MM.1S (cell line): ENCODE results near the gene PPIB.

Experiments
- DNase-seq: peaks from one replicate; pipeline ENCODE4 v3.0.0-alpha.2; 2015
- H2AFZ ChIP-seq: fragments of 300-600 bp; sonication (generic); 2 replicates; pipeline ENCODE4 v1.6.0; 2016; ENCODE audit warnings: antibody characterized with exemption, low read length
- H3F3A ChIP-seq: fragments of 300-600 bp; sonication (generic); 2 replicates; pipeline ENCODE4 v1.6.1; 2016; ENCODE audit warnings: mild to moderate bottlenecking, antibody characterized with exemption, low read length, moderate library complexity, mixed read lengths; ENCODE audit not compliant: insufficient read depth
- H3K27ac ChIP-seq: fragments of 300-600 bp; sonication (generic); 2 replicates; pipeline ENCODE4 v1.5.1; 2016; ENCODE audit warnings: mild to moderate bottlenecking, low read length
- H3K27me3 ChIP-seq: fragments of 300-600 bp; sonication (generic); replicated peaks from 2 replicates; pipeline ENCODE4 v1.6.0; 2016; ENCODE audit warnings: low read length; ENCODE audit not compliant: insufficient read depth
- H3K36me3 ChIP-seq: fragments of 300-600 bp; sonication (generic); replicated peaks from 2 replicates; pipeline ENCODE4 v1.6.1; 2016; ENCODE audit warnings: mild to moderate bottlenecking, low read length, mixed read lengths; ENCODE audit not compliant: insufficient read depth
- H3K4me1 ChIP-seq: fragments of 300-600 bp; sonication (generic); 2 replicates; pipeline ENCODE4 v1.6.1; 2016; ENCODE audit warnings: low read length, mixed read lengths
- H3K4me2 ChIP-seq: fragments of 300-600 bp; sonication (generic); 2 replicates; pipeline ENCODE4 v1.6.0; 2016; ENCODE audit warnings: low read depth, low read length
- H3K4me3 ChIP-seq: fragments of 300-600 bp; sonication (generic); 2 replicates; pipeline ENCODE4 v1.5.1; 2016; ENCODE audit warnings: low read length, mixed read lengths
- H3K79me2 ChIP-seq: fragments of 300-600 bp; sonication (generic); 2 replicates; pipeline ENCODE4 v1.6.1; 2016; ENCODE audit warnings: mixed run types, low read length, mixed read lengths
- H3K9ac ChIP-seq: fragments of 300-600 bp; sonication (generic); 2 replicates; pipeline ENCODE4 v1.6.1; 2016; ENCODE audit warnings: low read length, mixed read lengths
- H3K9me2 ChIP-seq: fragments of 300-600 bp; sonication (generic); replicated peaks from 2 replicates; pipeline ENCODE4 v1.6.1; 2016; ENCODE audit warnings: mild to moderate bottlenecking, low read length, mixed read lengths; ENCODE audit not compliant: insufficient read depth
- H3K9me3 ChIP-seq: fragments of 300-600 bp; sonication (generic); replicated peaks from 2 replicates; pipeline ENCODE4 v1.6.1; 2016; ENCODE audit warnings: mild to moderate bottlenecking, low read length, mixed read lengths; ENCODE audit not compliant: insufficient read depth
- H4K20me1 ChIP-seq: fragments of 300-600 bp; sonication (generic); 2 replicates; pipeline ENCODE4 v1.6.1; 2016; ENCODE audit warnings: mild to moderate bottlenecking, low read length, moderate library complexity, mixed read lengths; ENCODE audit not compliant: insufficient read depth
- EZH2 ChIP-seq: fragments of 300-600 bp; sonication (generic); optimal IDR thresholded peaks from 2 replicates; pipeline ENCODE3; 2017; ENCODE audit warnings: low read depth, mild to moderate bottlenecking, antibody characterized with exemption, low read length, mixed read lengths
- EZH2phosphoT487 ChIP-seq: fragments of 300-600 bp; sonication (generic); IDR thresholded peaks from 2 replicates; pipeline ENCODE4 v1.6.1; 2018; ENCODE audit warnings: antibody characterized with exemption, low read length
- TF ChIP-seq, protein P1 (sequence below): fragments of 300-600 bp; sonication (generic); IDR thresholded peaks from 2 replicates; pipeline ENCODE4 v1.5.1; 2016; ENCODE audit warnings: antibody characterized with exemption, low read length, mixed read lengths

The PPIB gene

DNA sequence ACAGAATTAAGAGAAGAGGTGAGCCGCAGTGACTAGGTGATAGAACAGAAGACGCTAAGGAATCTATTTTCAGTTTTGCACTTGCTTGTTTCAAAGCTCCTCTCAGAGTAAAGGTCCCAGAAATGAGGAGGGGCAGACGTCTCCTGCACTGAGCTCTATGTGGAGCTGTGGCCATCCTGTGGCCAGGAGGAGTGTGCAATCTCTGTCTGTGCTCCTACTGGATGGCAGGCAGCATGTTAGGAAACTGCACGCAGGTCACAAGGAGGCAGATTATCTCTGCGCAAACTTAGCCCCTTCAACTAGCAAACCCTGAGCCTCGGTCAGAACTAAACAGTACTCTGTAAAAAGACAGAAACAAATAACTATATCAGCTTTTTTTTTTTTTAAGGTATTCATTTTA, 31.1 kb upstream of the PPIB start:
- H3K9me2 ChIP-seq: no peaks in the 10 kb centered on the region

DNA sequence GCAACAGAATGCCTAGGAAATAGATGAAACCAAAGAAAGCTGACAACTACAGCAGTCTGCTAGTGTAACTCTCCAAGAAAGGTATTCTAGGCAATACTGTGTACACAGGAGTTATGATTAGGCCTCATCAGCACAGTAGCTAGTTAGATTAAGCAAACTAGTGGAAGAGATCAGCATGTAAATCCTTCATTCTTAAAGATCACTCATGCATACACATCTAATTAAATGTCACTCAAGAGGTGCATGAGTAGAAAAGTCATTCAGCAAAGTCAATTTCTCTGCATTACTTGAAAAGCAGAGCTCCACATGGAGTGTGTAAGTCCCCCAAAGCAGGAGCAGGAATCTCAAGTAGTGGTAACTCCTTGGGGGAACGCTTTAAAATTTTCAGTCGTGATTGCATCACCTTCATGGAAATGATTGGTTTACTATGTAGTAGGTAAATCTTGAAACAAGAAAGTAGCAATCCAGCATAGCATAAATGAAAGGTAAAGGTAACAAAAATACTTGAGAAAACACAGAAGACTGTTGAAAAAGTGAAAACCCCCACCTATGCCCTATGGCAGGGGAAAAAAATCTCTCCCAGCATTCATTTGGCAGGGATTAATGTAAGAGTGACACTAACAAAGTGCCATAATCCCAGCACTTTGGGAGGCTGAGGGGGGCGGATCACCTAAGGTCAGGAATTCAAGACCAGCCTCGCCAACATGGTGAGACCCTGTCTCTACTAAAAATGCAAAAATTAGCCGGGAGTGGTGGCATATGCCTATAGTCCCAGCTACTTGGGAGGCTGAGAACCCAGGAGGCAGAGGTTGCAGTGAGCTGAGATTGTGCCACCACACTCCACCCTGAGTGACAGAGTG, 29.4 kb upstream of the PPIB start:
- no peaks in the 10 kb centered on the region for H3K4me1 ChIP-seq
- TF ChIP-seq EZH2phosphoT487: no peak
- TF ChIP-seq, protein P1, sequence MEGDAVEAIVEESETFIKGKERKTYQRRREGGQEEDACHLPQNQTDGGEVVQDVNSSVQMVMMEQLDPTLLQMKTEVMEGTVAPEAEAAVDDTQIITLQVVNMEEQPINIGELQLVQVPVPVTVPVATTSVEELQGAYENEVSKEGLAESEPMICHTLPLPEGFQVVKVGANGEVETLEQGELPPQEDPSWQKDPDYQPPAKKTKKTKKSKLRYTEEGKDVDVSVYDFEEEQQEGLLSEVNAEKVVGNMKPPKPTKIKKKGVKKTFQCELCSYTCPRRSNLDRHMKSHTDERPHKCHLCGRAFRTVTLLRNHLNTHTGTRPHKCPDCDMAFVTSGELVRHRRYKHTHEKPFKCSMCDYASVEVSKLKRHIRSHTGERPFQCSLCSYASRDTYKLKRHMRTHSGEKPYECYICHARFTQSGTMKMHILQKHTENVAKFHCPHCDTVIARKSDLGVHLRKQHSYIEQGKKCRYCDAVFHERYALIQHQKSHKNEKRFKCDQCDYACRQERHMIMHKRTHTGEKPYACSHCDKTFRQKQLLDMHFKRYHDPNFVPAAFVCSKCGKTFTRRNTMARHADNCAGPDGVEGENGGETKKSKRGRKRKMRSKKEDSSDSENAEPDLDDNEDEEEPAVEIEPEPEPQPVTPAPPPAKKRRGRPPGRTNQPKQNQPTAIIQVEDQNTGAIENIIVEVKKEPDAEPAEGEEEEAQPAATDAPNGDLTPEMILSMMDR: no peak
- no peak for TF ChIP-seq EZH2
- no peaks in the 10 kb centered on the region for H4K20me1 ChIP-seq
- no peaks in the 10 kb centered on the region for H3K79me2 ChIP-seq
- no peak overlapping the region for H3K4me3 ChIP-seq
- no peak overlapping the region for H3K27ac ChIP-seq
- no peaks in the 10 kb centered on the region for H3K36me3 ChIP-seq
- no peak overlapping the region for H2AFZ ChIP-seq
- H3K9me3 ChIP-seq: no peaks in the 10 kb centered on the region
- H3F3A ChIP-seq: no peaks in the 10 kb centered on the region
- H3K27me3 ChIP-seq: no peaks in the 10 kb centered on the region
- no peaks in the 10 kb centered on the region for H3K9me2 ChIP-seq
- no peak for DNase-seq
- no peak overlapping the region for H3K9ac ChIP-seq
- no peak overlapping the region for H3K4me2 ChIP-seq

More for the DNA sequence above, 31.1 kb upstream of the PPIB start:
- no peak for TF ChIP-seq EZH2
- TF ChIP-seq, protein P1: no peak
- no peak for TF ChIP-seq EZH2phosphoT487
- DNase-seq: no peak
- no peak overlapping the region for H3K4me3 ChIP-seq
- no peak overlapping the region for H2AFZ ChIP-seq
- H4K20me1 ChIP-seq: no peaks in the 10 kb centered on the region
- no peaks in the 10 kb centered on the region for H3K27me3 ChIP-seq
- no peaks in the 10 kb centered on the region for H3F3A ChIP-seq
- no peak overlapping the region for H3K9ac ChIP-seq
- H3K4me2 ChIP-seq: no peak overlapping the region
- H3K4me1 ChIP-seq: no peaks in the 10 kb centered on the region
- H3K36me3 ChIP-seq: no peaks in the 10 kb centered on the region
- H3K27ac ChIP-seq: no peak overlapping the region
- H3K79me2 ChIP-seq: no peaks in the 10 kb centered on the region
- no peaks in the 10 kb centered on the region for H3K9me3 ChIP-seq

DNA sequence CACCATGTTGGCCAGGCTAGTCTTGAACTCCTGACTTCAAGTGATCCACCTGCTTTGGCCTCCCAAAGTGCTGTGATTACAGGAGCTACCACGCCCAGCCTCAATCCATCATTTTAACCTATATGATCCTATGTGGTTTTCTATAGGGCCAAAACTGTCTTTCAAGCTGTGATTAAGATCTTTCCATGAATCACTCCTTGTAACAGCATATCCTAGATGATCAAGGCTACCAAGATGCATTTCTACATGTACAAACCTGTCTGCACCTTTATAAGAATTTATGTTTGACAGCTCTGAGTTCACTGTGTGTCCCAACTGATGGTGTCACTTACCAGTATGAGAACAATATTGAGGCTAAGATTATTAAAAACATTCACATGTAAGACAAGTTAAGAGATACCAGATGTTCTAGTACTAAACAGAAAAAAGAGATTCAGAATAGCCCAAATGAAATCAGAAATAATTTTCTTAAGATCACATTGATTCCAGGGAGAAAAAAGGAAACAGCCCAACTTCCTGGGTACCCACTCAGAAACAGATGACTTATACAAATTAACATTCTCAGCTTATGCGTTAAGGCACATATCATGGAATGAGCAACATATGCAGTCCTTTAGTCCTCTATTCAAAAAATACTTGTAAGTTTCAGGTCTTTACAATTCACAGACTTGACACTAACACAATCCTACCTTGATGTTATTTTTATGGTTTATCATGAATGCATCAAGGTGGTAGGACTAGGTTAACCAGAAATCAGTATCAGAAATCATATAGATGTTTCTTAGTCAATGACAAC, 24.8 kb upstream of the PPIB start:
- Histone ChIP-seq H3K9ac (no peak overlapping the region), H3K27ac (no peak overlapping the region), H3K9me3 (no peaks in the 10 kb centered on the region), H3K79me2 (no peaks in the 10 kb centered on the region), H3K9me2 (no peaks in the 10 kb centered on the region), H3K4me2 (no peak overlapping the region), H3F3A (no peaks in the 10 kb centered on the region), H3K36me3 (no peaks in the 10 kb centered on the region), H3K4me3 (no peak overlapping the region), H3K4me1 (no peaks in the 10 kb centered on the region), H2AFZ (no peak overlapping the region), H3K27me3 (no peaks in the 10 kb centered on the region), H4K20me1 (no peaks in the 10 kb centered on the region)
- DNase-seq: no peak
- no peak for TF ChIP-seq EZH2phosphoT487
- no peak for TF ChIP-seq EZH2
- TF ChIP-seq, protein P1: no peak
